ENCODE measurements around the gene PSMD13.
"Not testable (repeated sequence)": the region's sequence is repeated elsewhere in the genome, so short reads cannot be mapped to it uniquely, and the experiment has no call there.

The PSMD13 gene

GRCh38 chr11:217704-218103 is 19.1 kb upstream of the PSMD13 start:
- DNase-seq (ENCODE audit: low read depth in 2 of 2), result no peak

GRCh38 chr11:218815-219593 is 17.8 kb upstream of the PSMD13 start:
- DNase-seq (ENCODE audit: low read depth in 2 of 2), result no peak

- DNase-seq (ENCODE audit: low read depth in 2 of 2), result not testable (repeated sequence)
Observed at GRCh38 chr11:220641-221215, 16.0 kb upstream of the PSMD13 start.

GRCh38 chr11:221539-221938 is 15.2 kb upstream of the PSMD13 start:
- DNase-seq (ENCODE audit: low read depth in 2 of 2), result no peak

GRCh38 chr11:221998-222789 is 14.6 kb upstream of the PSMD13 start:
- no peak for DNase-seq (ENCODE audit: low read depth in 2 of 2)

- DNase-seq (ENCODE audit: low read depth in 2 of 2), result no peak
Observed at GRCh38 chr11:223026-223789, 13.6 kb upstream of the PSMD13 start.

- no peak for DNase-seq (ENCODE audit: low read depth in 2 of 2)
Observed at GRCh38 chr11:223884-224283, 12.9 kb upstream of the PSMD13 start.

- DNase-seq (ENCODE audit: low read depth in 2 of 2), result no peak
Observed at GRCh38 chr11:224424-224823, 12.4 kb upstream of the PSMD13 start.

- DNase-seq (ENCODE audit: low read depth in 2 of 2), result no peak
Observed at GRCh38 chr11:225734-226453, 10.9 kb upstream of the PSMD13 start.

- DNase-seq (ENCODE audit: low read depth in 2 of 2), result no peak
Observed at GRCh38 chr11:227824-228379, 8.9 kb upstream of the PSMD13 start.

GRCh38 chr11:230431-230830 is 6.3 kb upstream of the PSMD13 start:
- no peak for DNase-seq (ENCODE audit: low read depth in 2 of 2)

GRCh38 chr11:232783-233565 is 3.8 kb upstream of the PSMD13 start:
- no peak for DNase-seq (ENCODE audit: low read depth in 2 of 2)

GRCh38 chr11:235180-235579 is 1.6 kb upstream of the PSMD13 start:
- DNase-seq (ENCODE audit: low read depth in 2 of 2), result no peak

GRCh38 chr11:235609-235996 is 1.2 kb upstream of the PSMD13 start:
- DNase-seq (ENCODE audit: low read depth in 2 of 2), result peak in 1 of 2 donors; percentile 38

GRCh38 chr11:235997-236773 is 591 bp upstream of the PSMD13 start, which contains the start of gene SIRT3:
Gene SIRT3, minus strand, starts transcription at chr11:236342. Its CDS starts 14 bp downstream, at chr11:236328.
- DNase-seq (ENCODE audit: low read depth in 2 of 2), result peak; percentile 65 to 83

- DNase-seq (ENCODE audit: low read depth in 2 of 2), result not testable (repeated sequence)
Observed at GRCh38 chr11:238346-238745, 1.6 kb downstream of the PSMD13 start.

- DNase-seq (ENCODE audit: low read depth in 2 of 2), result no peak
Observed at GRCh38 chr11:240315-240714, 3.5 kb downstream of the PSMD13 start.

- DNase-seq (ENCODE audit: low read depth in 2 of 2), result no peak
Observed at GRCh38 chr11:241634-242033, 4.9 kb downstream of the PSMD13 start.

- DNase-seq (ENCODE audit: low read depth in 2 of 2), result no peak
Observed at GRCh38 chr11:244376-244775, 7.6 kb downstream of the PSMD13 start.

Data from stimulated activated CD8-positive, alpha-beta memory T cell treated with anti-CD3 and anti-CD28 coated beads, Interleukin-2, amount 100 ng/mL, for 1 hour (primary cell).